HCT116 (cell line): ENCODE results near the gene TFPT. TPM values are rescaled to one million over a fixed set of nuclear protein-coding genes. Genes with fewer than 3 reads are reported as not detected.

ENCODE experiments used
- ATAC-seq: fragments of 200-7000 bp; cut with Tn5 transposase; 2 replicates; pipeline ENCODE4 v1.9.1; 2020; ENCODE audit warnings: mild to moderate bottlenecking, moderate library complexity
- BruUV-seq: library from RNA; stranded (reverse); fragments of 400-500 nt; replicated peaks from 2 replicates; lab custom pipeline; 2021; lab: Mats Ljungman, UMichigan
- CTCF ChIA-PET: fragments of 300-600 bp; sonication (Branson Sonifier 250); formaldehyde crosslinking; loops from one replicate; lab custom pipeline; 2021; ENCODE audit warnings: antibody characterized with exemption; lab: Charles Lee
- POLR2A ChIA-PET: fragments of 300-600, 350-600 bp; sonication (Branson Sonifier 250); formaldehyde crosslinking; loops from one replicate; lab custom pipeline; 2021; ENCODE audit warnings: antibody characterized with exemption; lab: Charles Lee
- RAD21 ChIA-PET, 2 experiments: fragments of 300-600 bp; sonication (Branson Sonifier 250); formaldehyde crosslinking; loops; one replicate each; lab custom pipeline; 2023; ENCODE audit warnings: low total read pairs in 2 of 2; ENCODE audit not compliant: uncharacterized antibody in 2 of 2, unreplicated experiment in 2 of 2, low non-redundant PET in 1 of 2; lab: Charles Lee
- DNase-seq: peaks from one replicate; pipeline ENCODE4 v3.0.0-alpha.2; 2010; ENCODE audit warnings: low read depth, low spot score
- H2AFZ ChIP-seq: fragments of 200-600 bp; shearing (Covaris generic), sonication (generic); 2 replicates; pipeline ENCODE4 v1.6.1; 2017; ENCODE audit warnings: low read depth, mixed run types, mixed read lengths, antibody characterized with exemption, low read length; ENCODE audit not compliant: poor library complexity, severe bottlenecking
- H3K27ac ChIP-seq: 2 replicates; pipeline ENCODE4 v1.5.1; 2012; ENCODE audit warnings: low read depth, low read length
- H3K27me3 ChIP-seq: fragments of 200-600 bp; sonication (generic); 2 replicates; pipeline ENCODE4 v1.6.1; 2016; ENCODE audit warnings: mixed run types, low read length, mixed read lengths; ENCODE audit not compliant: insufficient read depth
- H3K36me3 ChIP-seq, 2 experiments: fragments of 200-500 bp in 1 of 2; fragments of 200-600 bp in 1 of 2; sonication (Bioruptor generic) in 1 of 2; sonication (generic) in 1 of 2; 2 replicates each; pipeline versions ENCODE4 v1.5.1 to v1.6.1; 2014 to 2016; ENCODE audit warnings: low read length in 2 of 2, inconsistent platforms in 1 of 2, mixed read lengths in 1 of 2, mixed run types in 1 of 2; ENCODE audit not compliant: insufficient read depth in 2 of 2, control insufficient read depth in 1 of 2
- H3K4me1 ChIP-seq, 2 experiments: fragments of 200-600 bp in 1 of 2; sonication (generic) in 1 of 2; 2 replicates each; pipeline versions ENCODE4 v1.5.1 to v1.6.1; 2012 to 2017; ENCODE audit warnings: low read length in 2 of 2, inconsistent platforms in 1 of 2, mild to moderate bottlenecking in 1 of 2, mixed read lengths in 1 of 2, mixed run types in 1 of 2, moderate library complexity in 1 of 2; ENCODE audit not compliant: insufficient read depth in 2 of 2, control insufficient read depth in 1 of 2
- H3K4me2 ChIP-seq: fragments of 200-600 bp; sonication (generic); 2 replicates; pipeline ENCODE4 v1.6.1; 2017; ENCODE audit warnings: mixed run types, low read length, mixed read lengths
- H3K4me3 ChIP-seq, 2 experiments: fragments of 200-600 bp in 1 of 2; sonication (generic) in 1 of 2; replicated peaks in 1 of 2; 2 replicates each; pipeline ENCODE4 v1.5.1; 2011 to 2016; ENCODE audit warnings: low read length in 2 of 2, control low read depth in 1 of 2, low read depth in 1 of 2, mild to moderate bottlenecking in 1 of 2, mixed read lengths in 1 of 2, mixed run types in 1 of 2
- H3K79me2 ChIP-seq: fragments of 200-600 bp; sonication (generic); 2 replicates; pipeline ENCODE4 v1.6.1; 2017; ENCODE audit warnings: mild to moderate bottlenecking, mixed run types, low read length, moderate library complexity, mixed read lengths; ENCODE audit not compliant: insufficient read depth
- H3K9ac ChIP-seq: fragments of 200-600 bp; sonication (generic); 2 replicates; pipeline ENCODE4 v1.6.1; 2016; ENCODE audit warnings: low read length, mixed read lengths
- H3K9me2 ChIP-seq: fragments of 200-600 bp; sonication (generic), shearing (Covaris generic); 2 replicates; pipeline ENCODE4 v1.6.1; 2017; ENCODE audit warnings: mixed run types, mild to moderate bottlenecking, moderate library complexity; ENCODE audit not compliant: insufficient read depth
- H3K9me3 ChIP-seq, 2 experiments: fragments of 200-500 bp in 1 of 2; fragments of 200-600 bp in 1 of 2; sonication (Bioruptor generic) in 1 of 2; sonication (generic) in 1 of 2; 2 replicates each; pipeline ENCODE4 v1.6.1; 2014 to 2017; ENCODE audit warnings: low read length in 2 of 2, mixed read lengths in 2 of 2, inconsistent platforms in 1 of 2, low read depth in 1 of 2, mild to moderate bottlenecking in 1 of 2, mixed run types in 1 of 2, moderate library complexity in 1 of 2; ENCODE audit not compliant: control insufficient read depth in 1 of 2, insufficient read depth in 1 of 2
- H4K20me1 ChIP-seq: fragments of 200-600 bp; sonication (generic), shearing (Covaris generic); 2 replicates; pipeline ENCODE4 v1.6.1; 2017; ENCODE audit warnings: mixed run types, mild to moderate bottlenecking, moderate library complexity; ENCODE audit not compliant: insufficient read depth
- CEBPB ChIP-seq: IDR thresholded peaks from 2 replicates; pipeline ENCODE4 v1.6.1; 2012; ENCODE audit warnings: low read depth
- CTCF ChIP-seq, 3 experiments: fragments of 200-600 bp in 1 of 3; sonication (generic) in 1 of 3; IDR thresholded peaks in 2 of 3; conservative IDR thresholded peaks in 1 of 3; 2 replicates each; pipeline ENCODE4 v1.5.1; 2012 to 2017; ENCODE audit warnings: low read depth in 2 of 3, low read length in 2 of 3, antibody characterized with exemption in 1 of 3, borderline replicate concordance in 1 of 3, control low read depth in 1 of 3, mild to moderate bottlenecking in 1 of 3, mixed read lengths in 1 of 3, mixed run types in 1 of 3, moderate library complexity in 1 of 3; ENCODE audit not compliant: insufficient read depth in 1 of 3
- EGR1 ChIP-seq: IDR thresholded peaks from 2 replicates; pipeline ENCODE4 v1.6.1; 2012; ENCODE audit warnings: low read depth
- ELF1 ChIP-seq: IDR thresholded peaks from 2 replicates; pipeline ENCODE4 v1.6.1; 2012; ENCODE audit warnings: low read depth, borderline replicate concordance
- EZH2 ChIP-seq: fragments of 200-600 bp; sonication (generic); IDR thresholded peaks from 2 replicates; pipeline ENCODE4 v1.6.1; 2017; ENCODE audit warnings: antibody characterized with exemption, mixed run types
- EZH2phosphoT487 ChIP-seq: fragments of 200-600 bp; IDR thresholded peaks from 2 replicates; pipeline ENCODE4 v1.6.1; 2018; ENCODE audit warnings: antibody characterized with exemption, borderline replicate concordance
- FOSL1 ChIP-seq: IDR thresholded peaks from 2 replicates; pipeline ENCODE4 v1.6.1; 2012; ENCODE audit warnings: low read depth
- JUND ChIP-seq: IDR thresholded peaks from 2 replicates; pipeline ENCODE4 v1.6.1; 2012
- POLR2A ChIP-seq: IDR thresholded peaks from 2 replicates; pipeline ENCODE4 v1.7.0; 2011; ENCODE audit warnings: borderline replicate concordance; ENCODE audit not compliant: insufficient read depth, insufficient read length; ENCODE audit errors: extremely low read depth
- RAD21 ChIP-seq: IDR thresholded peaks from 2 replicates; pipeline ENCODE4 v1.6.1; 2012; ENCODE audit warnings: low read depth, mild to moderate bottlenecking
- REST ChIP-seq: IDR thresholded peaks from 2 replicates; pipeline ENCODE4 v1.6.1; 2012; ENCODE audit warnings: low read depth
- ZNF274 ChIP-seq: fragments of 200-500 bp; sonication (Bioruptor generic); IDR thresholded peaks from 2 replicates; pipeline ENCODE4 v1.6.1; 2014; ENCODE audit warnings: mild to moderate bottlenecking, low read depth, low read length, inconsistent platforms
- intact Hi-C: fragments of 100-400 bp; cut with micrococcal nuclease; formaldehyde crosslinking; loops from 2 replicates; pipeline ENCODE4 v1.10.0; 2022
- total RNA-seq: library from RNA; stranded (reverse); gene quantifications from one replicate; pipeline ENCODE4 v1.2.1, GENCODE V29; 2021; ENCODE audit not compliant: unreplicated experiment
- TF ChIP-seq, protein P1 (sequence below): IDR thresholded peaks from 2 replicates; pipeline ENCODE4 v1.6.1; 2012
- TF ChIP-seq, protein P2 (sequence below): IDR thresholded peaks from 2 replicates; pipeline ENCODE4 v1.6.1; 2012

The TFPT gene
- total RNA-seq, 1 experiment from 2014 or later: 7.1 TPM

GRCh38 chr19:54105796-54106195 lies 9.7 kb downstream of the TFPT start (continued):
- no peak for TF ChIP-seq EGR1
- no peak for TF ChIP-seq RAD21
- TF ChIP-seq ELF1: no peak
- no peak for TF ChIP-seq REST
- no peak for TF ChIP-seq POLR2A
- no peak for TF ChIP-seq JUND
- no peak for TF ChIP-seq ZNF274

- intact Hi-C loops: no loop called here
- Histone ChIP-seq H4K20me1 (no peaks in the 10 kb centered on the region), H3K9me2 (no peaks in the 10 kb centered on the region), H2AFZ (no peak overlapping the region), H3K27ac (no peak overlapping the region), H3K79me2 (peaks cover 34% of the 10 kb centered on the region), H3K9me3 (no peaks in the 10 kb centered on the region), H3K4me1 (peaks cover 0 to 5% of the 10 kb centered on the region in 2 experiments; a peak in 1 of 4 replicates), H3K27me3 (no peaks in the 10 kb centered on the region), H3K9ac (no peak overlapping the region), H3K36me3 (peaks cover 24 to 28% of the 10 kb centered on the region in 2 experiments; a peak in 3 of 4 replicates), H3K4me3 (no peak overlapping the region), H3K4me2 (no peak overlapping the region)
- RAD21 ChIA-PET: no interaction called here
- no peak for DNase-seq
- CTCF ChIA-PET: no interaction called here
- no peak for ATAC-seq
- POLR2A ChIA-PET: interaction anchor here (1.5 kb wide), 1 partner anchor 10 kb away, joined by 3 read pairs; no protein-coding TSS in a partner anchor
- BruUV-seq: no TSS peak
- TF ChIP-seq EZH2phosphoT487 (no peak), EZH2 (no peak), CEBPB (no peak), ZNF274 (no peak), POLR2A (no peak), JUND (no peak), CTCF (IDR thresholded peaks at IDR 0.05 in 2 of 3, conservative IDR thresholded peaks at IDR 0.05 in 1 of 3; ENCODE audit: borderline replicate concordance in 1 of 3, insufficient read depth in 1 of 3, low read depth in 2 of 3, low read length in 2 of 3) (no peak), FOSL1 (no peak), ELF1 (no peak), REST (no peak)
- TF ChIP-seq, protein P1, sequence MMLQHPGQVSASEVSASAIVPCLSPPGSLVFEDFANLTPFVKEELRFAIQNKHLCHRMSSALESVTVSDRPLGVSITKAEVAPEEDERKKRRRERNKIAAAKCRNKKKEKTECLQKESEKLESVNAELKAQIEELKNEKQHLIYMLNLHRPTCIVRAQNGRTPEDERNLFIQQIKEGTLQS: no peak
- TF ChIP-seq, protein P2, sequence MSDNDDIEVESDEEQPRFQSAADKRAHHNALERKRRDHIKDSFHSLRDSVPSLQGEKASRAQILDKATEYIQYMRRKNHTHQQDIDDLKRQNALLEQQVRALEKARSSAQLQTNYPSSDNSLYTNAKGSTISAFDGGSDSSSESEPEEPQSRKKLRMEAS: no peak
These were observed 10.3 kb downstream of the TFPT start for GRCh38 chr19:54104998-54105715.
